ENCODE data around the gene SYK.
A peak's percentile ranks its signal among the peaks of the same experiment; 100 is the strongest.
"Not testable (repeated sequence)": the region's sequence is repeated elsewhere in the genome, so short reads cannot be mapped to it uniquely, and the experiment has no call there.

SYK gene

GRCh38 chr9:90795871-90796317 is 5.7 kb upstream of the SYK start:
- no peak for DNase-seq (ENCODE audit: low spot score)

DNA sequence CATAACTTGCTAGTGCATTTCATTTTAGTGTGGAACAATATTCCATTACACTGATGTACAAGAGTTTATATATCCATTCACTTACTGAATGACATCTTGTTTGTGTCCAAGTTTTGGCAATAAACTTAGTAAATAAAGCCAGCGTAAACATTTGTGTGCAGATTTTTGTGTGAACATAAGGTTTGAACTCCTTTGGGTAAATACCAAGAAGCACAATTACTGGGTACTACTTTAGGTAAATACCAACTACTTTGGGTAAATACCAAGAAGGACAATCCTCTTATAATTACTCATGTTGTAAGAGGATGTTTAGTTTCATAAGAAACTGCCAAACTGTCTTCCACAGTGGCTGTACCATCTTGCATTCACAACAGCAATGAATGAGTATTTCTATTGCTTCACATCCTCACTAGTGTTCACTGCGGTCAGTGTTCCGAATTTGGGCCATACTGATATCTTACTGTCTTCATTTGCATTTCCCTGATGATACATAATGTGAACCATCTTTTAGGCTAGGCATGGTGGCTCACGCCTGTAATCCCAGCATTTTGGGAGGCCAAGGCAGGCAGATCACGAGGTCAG is 2.3 kb upstream of the SYK start:
- no peak for DNase-seq (ENCODE audit: low spot score)

DNA sequence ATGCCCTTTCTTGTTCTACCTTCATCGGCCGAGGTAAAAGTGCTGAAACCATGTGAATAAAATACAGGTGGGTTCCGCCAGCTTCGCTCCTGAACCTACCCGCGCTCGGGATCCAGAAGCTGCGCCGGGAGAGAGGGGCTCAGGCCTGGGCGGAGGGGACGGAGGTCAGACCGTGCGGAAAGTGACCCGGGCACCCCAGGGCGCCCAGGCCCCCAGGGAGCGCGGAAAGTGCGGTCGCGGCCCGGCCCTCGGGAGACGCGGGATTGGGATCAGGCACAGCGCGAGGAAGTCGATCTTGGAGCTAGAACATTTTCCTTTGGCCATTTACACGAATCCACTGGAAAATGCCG is 329 bp downstream of the SYK start:
- DNase-seq (ENCODE audit: low spot score): no peak

GRCh38 chr9:90802386-90802985 is 867 bp downstream of the SYK start:
- no peak for DNase-seq (ENCODE audit: low spot score)

DNA sequence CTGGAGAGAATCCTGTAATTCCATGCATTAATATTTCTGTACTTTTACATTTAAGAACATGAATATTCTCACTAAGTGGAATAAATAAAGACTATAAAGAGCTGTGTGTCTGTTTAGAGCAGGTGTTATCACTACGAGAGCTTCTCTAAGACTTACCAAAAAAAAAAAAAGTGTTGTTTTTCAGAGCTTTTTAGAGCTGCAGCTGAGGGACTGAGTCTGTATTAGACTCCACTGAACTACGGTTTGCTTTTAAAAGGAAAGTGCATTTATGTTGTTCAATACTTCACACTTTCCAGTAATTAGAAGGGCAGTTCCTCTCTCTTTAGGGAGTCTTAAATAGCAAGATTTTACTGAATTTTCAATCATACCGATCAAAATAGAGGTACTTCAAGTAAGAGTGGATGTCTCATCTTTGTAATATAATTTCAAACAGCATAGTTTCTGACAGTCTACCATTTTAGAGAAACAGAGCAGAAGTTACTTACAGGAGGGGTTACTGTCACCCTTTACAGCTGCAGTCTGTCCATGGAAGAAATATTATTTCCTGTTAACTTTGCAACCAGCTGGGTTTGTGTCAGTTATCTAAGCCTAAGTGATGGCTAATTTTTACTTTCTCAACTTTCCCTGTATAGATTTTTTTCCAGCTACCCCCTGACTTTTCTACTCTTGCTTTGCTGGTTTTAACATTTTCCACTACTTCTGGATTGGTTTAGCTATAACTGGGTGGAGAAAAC is 2.4 kb downstream of the SYK start:
- no peak for DNase-seq (ENCODE audit: low spot score)

GRCh38 chr9:90805006-90805996 is 3.7 kb downstream of the SYK start:
- DNase-seq (ENCODE audit: low spot score): no peak

- no peak for DNase-seq (ENCODE audit: low spot score)
Observed at GRCh38 chr9:90807006-90807405, 5.4 kb downstream of the SYK start.

DNA sequence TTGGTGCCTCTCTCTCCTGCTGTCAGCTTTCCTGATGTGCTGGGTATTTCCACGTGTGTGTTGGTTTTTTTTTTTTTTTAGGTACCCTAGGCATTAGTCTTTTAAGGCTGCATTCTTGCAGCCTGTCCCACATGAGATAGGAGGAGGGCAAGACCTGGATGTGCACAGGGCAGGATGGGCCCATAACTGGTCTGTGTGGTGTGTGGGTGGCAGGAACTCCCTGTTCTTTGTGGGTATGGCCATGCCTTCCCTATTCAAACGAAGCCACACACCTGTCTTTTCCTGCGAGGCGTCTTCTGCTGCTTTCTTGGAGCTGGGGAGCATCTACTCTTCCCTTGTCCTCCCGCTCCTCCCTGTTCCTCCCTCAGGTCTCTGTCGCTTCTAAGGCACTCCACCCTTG is 6.8 kb downstream of the SYK start:
- DNase-seq (ENCODE audit: low spot score): no peak

DNA sequence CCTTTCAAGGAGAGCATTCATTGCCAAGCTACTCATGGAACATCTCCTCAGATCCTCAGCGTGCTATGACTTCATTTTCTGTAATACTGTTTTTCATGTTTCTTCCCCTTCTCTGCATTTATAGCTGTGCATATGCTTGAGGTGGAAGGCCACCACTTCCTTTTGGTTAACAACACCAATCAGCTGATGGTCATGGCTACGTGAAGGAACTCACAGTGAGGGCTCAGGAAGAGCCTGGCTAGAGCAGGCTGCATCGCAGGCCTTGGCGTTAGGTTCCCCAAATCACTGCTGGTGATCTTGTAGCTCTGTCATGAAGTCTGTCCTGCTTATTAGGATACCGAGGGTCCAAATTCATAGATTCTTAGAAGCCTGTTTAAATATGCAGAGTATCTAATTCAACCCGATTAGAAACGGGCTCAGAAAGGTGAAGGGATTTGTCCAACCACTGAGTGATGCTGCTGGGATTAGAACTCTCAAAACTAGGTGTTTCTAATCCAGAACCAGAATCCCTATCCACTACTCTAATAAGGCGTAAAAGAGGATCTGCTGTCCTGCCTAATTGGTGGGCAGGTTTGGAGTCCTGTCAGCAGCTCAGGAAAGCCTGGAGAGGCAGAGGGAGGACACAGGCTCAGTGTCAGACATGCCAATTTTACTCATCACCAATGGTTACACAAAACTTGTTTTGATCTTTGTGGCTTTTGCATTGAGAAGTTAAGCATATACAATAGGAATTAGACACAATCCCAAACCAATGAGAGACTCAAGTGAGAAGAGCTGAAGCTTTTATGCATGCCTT is 7.5 kb downstream of the SYK start:
- no peak for DNase-seq (ENCODE audit: low spot score)

GRCh38 chr9:90810691-90811090 is 9.1 kb downstream of the SYK start:
- no peak for DNase-seq (ENCODE audit: low spot score)

DNA sequence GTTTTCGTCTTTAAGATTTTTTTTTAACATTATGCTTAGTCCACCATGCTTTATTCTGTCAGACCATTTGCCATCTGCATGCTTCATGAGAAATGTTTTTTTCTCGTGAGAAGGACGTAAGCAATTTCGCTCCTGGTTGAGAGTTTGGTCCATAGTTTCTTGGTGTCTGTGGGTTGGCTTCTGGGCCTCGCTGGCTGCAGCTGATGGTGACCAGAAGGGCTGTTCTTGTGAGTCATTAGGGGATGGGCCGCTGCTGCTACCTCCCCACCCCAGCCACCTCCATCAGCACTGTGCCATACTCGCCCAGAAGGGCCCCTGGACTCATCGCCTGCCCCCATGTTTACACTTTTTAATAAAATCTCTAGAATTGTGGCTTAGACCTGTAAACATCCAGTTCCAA is 11.4 kb downstream of the SYK start:
- DNase-seq (ENCODE audit: low spot score): no peak

DNA sequence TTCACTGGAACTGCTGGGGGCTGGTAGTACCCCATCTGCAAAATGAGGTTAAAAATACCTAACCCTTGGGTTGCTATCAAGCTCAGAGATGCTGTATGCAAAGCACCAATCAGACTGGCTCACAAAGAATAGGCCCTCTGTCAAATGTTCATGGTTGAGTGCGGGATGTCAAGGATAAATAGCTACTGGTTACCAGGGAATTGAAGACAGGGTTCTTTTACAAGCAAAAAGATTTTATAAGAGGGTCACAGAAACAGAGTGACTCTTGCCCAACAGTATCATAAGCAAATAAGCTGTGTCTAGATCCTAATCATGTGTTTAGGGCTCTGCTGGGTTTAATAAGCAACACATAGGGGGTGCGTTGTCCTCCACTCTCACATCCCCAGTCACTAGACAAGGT is 11.9 kb downstream of the SYK start:
- DNase-seq (ENCODE audit: low spot score): no peak

DNA sequence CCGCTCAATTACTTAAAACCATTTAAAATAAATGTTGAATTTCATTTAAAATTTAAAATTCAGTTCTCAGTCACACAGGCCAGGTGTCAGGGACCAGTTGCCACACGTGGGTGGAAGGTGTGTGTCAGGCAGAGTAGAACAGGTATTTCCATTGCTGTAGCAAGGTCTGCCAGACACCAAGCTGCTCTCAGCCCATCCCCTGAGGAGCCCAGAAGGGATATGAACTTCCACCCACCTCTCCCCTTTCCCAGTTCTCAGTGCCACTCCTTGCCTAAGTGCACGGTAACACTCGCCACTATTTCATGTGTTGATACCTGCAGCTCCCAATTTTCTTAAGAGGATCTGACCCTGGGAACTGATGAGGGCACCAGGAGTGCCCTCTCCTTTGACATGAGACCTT is 12.7 kb downstream of the SYK start:
- DNase-seq (ENCODE audit: low spot score): no peak

DNA sequence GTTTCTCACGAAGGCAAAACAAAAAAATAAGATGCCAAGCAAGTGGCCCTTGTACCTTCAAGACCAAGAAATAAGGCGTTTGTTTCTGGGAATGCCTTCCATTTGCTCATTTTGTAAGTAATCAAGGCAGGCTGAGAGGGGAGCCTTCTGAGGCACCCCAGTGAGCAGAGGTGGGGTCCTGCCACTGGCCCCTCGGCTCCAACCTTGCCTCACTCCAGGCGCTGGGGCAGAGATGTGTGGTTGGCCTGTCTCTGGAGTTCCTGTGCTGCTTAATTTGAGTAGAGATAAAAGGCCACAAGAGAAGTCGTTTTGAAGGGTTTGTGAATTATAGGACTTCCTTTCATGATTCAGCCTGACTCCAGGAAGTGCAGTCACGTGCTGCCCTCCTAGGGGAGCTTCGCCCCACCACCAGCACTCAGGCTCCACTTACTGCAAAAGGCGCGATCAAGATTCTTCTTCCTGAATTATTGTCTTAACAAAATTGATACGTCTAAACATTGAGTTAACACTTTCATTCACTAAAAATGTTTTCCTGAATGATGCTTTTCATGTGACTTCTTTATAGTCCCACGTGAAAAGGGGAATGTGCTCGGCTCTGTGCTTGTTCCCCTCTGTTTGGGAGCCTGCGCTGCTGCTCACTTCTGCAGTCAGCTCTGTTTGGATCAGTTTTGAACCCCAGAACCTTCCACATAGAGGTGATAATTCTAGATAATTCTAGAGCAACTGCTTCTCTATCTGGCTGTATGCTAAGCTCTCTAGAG is 13.7 kb downstream of the SYK start:
- peak; percentile 10 for DNase-seq (ENCODE audit: low spot score)

GRCh38 chr9:90815944-90816357 is 14.3 kb downstream of the SYK start:
- no peak for DNase-seq (ENCODE audit: low spot score)

DNA sequence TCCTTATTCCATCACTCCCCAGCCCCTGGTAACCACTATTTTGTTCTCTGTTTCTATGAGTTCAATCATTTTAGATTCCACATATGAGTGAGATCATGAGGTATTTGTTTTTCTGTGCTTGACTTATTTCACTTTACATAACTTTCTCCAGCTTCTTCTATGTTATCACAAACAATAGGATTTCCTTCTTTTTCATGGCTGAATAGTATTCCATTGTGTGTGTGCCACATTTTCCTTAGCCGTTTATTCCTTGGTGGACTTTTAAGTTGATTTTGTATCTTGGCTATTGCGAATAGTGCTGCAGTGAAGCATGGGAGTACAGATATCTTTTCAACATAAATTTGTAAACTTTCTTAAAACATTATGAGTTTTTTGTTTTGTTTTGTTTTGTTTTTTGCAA is 15.1 kb downstream of the SYK start:
- no peak for DNase-seq (ENCODE audit: low spot score)

DNA sequence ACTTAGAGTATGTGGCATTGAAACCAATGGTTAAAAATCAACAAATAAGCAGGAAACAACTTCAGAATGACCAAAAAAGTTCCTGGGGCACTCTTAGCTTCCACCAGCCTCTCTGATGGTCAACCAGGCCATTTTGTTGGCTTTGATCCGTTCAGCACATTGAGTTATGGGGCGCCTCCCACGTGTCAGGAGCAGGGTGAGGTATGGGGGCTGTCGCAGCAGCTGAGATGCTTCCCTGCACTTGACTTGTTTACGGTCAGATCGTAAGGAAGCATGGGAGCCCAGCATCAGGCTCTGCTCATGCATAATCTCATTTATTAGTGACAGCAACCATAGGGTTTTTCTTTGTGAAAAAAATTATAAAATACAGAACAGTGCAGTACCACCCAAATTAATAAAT is 16.7 kb downstream of the SYK start:
- DNase-seq (ENCODE audit: low spot score): no peak

DNA sequence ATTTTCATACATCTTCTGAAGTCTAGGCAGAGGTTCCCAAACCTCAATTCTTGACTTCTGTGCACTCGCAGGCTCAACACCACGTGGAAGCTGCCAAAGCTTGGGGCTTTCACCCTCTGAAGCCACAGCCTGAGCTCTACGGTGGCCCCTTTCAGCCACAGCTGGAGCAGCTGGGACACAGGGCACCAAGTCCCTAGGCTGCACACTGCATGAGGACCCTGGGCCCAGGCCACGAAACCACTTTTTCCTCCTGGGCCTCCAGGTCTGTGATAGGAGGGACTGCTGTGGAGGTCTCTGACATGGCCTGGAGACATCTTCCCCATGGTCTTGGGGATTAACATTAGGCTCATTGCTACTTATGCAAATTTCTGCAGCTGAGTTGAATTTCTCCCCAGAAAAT is 18.8 kb downstream of the SYK start:
- not testable (repeated sequence) for DNase-seq (ENCODE audit: low spot score)

GRCh38 chr9:90821236-90821635 is 19.6 kb downstream of the SYK start:
- DNase-seq (ENCODE audit: low spot score): not testable (repeated sequence)

GRCh38 chr9:90821697-90822096 is 20.1 kb downstream of the SYK start:
- no peak for DNase-seq (ENCODE audit: low spot score)

- DNase-seq (ENCODE audit: low spot score): no peak
Observed at GRCh38 chr9:90822866-90823265, 21.2 kb downstream of the SYK start.

Measured in CD4-positive, alpha-beta T cell treated with Interleukin-6 at 100 ng/mL for 8 hours (primary cell).